HL-60 (cell line): ENCODE data around the gene MAPRE2.

ENCODE experiments used
- DNase-seq, 2 experiments: peaks; one replicate each; pipeline ENCODE4 v3.0.0-alpha.2; 2010 to 2020; ENCODE audit warnings: low read depth in 1 of 2, low spot score in 1 of 2
- H3K27ac ChIP-seq: fragments of 250-450 bp; sonication (Bioruptor Pico); replicated peaks from 2 replicates; pipeline ENCODE4 v1.5.1; 2020; ENCODE audit warnings: mild to moderate bottlenecking, moderate library complexity
- H3K27me3 ChIP-seq: fragments of 250-450 bp; sonication (Bioruptor Pico); 2 replicates; pipeline ENCODE4 v1.5.1; 2021; ENCODE audit warnings: mild to moderate bottlenecking, moderate library complexity; ENCODE audit not compliant: insufficient read depth, poor library complexity, severe bottlenecking
- H3K4me3 ChIP-seq: replicated peaks from 2 replicates; pipeline ENCODE4 v1.5.1; 2011; ENCODE audit warnings: mild to moderate bottlenecking, control low read depth, low read length; ENCODE audit not compliant: insufficient read depth
- GABPA ChIP-seq: IDR thresholded peaks from 2 replicates; pipeline ENCODE4 v1.6.1; 2012; ENCODE audit warnings: low read depth
- POLR2AphosphoS5 ChIP-seq: IDR thresholded peaks from 2 replicates; pipeline ENCODE4 v1.6.1; 2012; ENCODE audit warnings: low read depth
- SPI1 ChIP-seq: IDR thresholded peaks from 2 replicates; pipeline ENCODE4 v1.6.1; 2012; ENCODE audit warnings: low read depth, mild to moderate bottlenecking, borderline replicate concordance
- TF ChIP-seq, protein P1 (sequence below): IDR thresholded peaks from one replicate; pipeline ENCODE4 v1.5.1; 2011; ENCODE audit warnings: low read length, control low read depth, inconsistent platforms; ENCODE audit not compliant: insufficient read depth
- TF ChIP-seq, protein P2 (sequence below): IDR thresholded peaks from 2 replicates; pipeline ENCODE4 v1.6.1; 2012; ENCODE audit warnings: low read depth; ENCODE audit not compliant: insufficient replicate concordance

Gene MAPRE2

DNA sequence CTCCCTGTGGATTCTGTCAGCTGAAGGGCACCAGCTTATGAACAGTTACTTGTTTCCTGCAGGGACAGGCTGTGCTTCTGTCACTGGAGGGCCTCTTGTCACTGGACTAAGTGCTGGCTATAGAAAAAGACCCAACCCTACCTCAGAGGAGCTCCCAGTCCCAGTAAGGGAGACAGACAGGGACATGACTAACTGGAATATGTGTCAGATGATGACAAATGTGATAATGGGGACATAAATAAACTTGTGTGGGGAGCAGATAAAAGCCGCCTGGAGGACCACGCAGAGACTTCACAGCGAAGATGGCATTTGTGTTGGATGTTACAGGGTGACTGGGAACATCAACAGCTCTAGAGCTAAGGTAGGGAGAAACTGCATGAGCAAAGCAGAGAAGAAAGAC, 95.0 kb downstream of the MAPRE2 start:
- Histone ChIP-seq H3K27me3 (no peaks in the 10 kb centered on the region), H3K27ac (no peak overlapping the region), H3K4me3 (no peak overlapping the region)
- TF ChIP-seq SPI1 (no peak), GABPA (no peak), POLR2AphosphoS5 (no peak)
- TF ChIP-seq, protein P1, sequence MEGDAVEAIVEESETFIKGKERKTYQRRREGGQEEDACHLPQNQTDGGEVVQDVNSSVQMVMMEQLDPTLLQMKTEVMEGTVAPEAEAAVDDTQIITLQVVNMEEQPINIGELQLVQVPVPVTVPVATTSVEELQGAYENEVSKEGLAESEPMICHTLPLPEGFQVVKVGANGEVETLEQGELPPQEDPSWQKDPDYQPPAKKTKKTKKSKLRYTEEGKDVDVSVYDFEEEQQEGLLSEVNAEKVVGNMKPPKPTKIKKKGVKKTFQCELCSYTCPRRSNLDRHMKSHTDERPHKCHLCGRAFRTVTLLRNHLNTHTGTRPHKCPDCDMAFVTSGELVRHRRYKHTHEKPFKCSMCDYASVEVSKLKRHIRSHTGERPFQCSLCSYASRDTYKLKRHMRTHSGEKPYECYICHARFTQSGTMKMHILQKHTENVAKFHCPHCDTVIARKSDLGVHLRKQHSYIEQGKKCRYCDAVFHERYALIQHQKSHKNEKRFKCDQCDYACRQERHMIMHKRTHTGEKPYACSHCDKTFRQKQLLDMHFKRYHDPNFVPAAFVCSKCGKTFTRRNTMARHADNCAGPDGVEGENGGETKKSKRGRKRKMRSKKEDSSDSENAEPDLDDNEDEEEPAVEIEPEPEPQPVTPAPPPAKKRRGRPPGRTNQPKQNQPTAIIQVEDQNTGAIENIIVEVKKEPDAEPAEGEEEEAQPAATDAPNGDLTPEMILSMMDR = no peak
- TF ChIP-seq, protein P2, sequence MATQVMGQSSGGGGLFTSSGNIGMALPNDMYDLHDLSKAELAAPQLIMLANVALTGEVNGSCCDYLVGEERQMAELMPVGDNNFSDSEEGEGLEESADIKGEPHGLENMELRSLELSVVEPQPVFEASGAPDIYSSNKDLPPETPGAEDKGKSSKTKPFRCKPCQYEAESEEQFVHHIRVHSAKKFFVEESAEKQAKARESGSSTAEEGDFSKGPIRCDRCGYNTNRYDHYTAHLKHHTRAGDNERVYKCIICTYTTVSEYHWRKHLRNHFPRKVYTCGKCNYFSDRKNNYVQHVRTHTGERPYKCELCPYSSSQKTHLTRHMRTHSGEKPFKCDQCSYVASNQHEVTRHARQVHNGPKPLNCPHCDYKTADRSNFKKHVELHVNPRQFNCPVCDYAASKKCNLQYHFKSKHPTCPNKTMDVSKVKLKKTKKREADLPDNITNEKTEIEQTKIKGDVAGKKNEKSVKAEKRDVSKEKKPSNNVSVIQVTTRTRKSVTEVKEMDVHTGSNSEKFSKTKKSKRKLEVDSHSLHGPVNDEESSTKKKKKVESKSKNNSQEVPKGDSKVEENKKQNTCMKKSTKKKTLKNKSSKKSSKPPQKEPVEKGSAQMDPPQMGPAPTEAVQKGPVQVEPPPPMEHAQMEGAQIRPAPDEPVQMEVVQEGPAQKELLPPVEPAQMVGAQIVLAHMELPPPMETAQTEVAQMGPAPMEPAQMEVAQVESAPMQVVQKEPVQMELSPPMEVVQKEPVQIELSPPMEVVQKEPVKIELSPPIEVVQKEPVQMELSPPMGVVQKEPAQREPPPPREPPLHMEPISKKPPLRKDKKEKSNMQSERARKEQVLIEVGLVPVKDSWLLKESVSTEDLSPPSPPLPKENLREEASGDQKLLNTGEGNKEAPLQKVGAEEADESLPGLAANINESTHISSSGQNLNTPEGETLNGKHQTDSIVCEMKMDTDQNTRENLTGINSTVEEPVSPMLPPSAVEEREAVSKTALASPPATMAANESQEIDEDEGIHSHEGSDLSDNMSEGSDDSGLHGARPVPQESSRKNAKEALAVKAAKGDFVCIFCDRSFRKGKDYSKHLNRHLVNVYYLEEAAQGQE = no peak
- no peak for DNase-seq

DNA sequence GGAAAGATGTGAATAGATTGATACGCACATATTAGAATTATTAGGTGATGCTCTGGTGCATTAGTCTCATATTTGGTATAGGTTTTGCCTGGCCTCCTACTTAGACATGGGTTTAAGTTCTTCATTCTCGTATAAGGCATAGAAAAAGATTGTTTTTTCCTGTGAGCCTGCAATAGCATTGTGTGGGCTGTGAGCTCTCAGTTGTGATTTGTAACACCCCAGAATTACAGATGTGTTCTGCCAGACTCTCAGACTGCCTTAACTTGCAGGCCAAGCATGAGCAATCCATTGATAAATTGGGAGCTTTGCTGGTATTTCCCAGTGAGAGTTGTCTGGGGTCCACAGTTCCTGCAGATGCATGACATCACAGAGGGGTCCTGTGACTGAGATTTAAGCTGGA, 95.7 kb downstream of the MAPRE2 start:
- Histone ChIP-seq H3K27me3 (no peaks in the 10 kb centered on the region), H3K4me3 (no peak overlapping the region), H3K27ac (no peak overlapping the region)
- TF ChIP-seq SPI1 = no peak
- TF ChIP-seq GABPA = no peak
- TF ChIP-seq, protein P2 = no peak
- TF ChIP-seq POLR2AphosphoS5 = no peak
- TF ChIP-seq, protein P1 = no peak
- DNase-seq = no peak

DNA sequence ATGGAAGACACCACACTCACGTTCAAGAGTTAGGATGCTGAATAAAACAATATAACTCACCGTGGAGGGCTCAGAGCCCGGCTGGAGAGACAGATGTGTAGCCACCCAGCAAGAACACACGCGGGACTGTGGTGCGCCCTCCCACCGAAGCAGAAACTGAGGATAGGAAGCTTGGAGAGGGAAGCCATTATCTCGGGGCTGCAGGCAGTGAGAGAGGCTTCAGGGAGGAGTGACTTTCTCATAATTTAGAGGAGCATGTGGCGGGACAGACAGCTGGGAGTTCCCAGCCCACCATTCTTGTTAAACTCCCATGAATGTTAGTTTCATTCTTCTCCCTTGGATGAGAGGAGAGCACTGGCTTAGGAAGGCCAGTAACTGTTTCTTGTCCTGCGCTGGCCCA, 96.4 kb downstream of the MAPRE2 start:
- DNase-seq = no peak
- Histone ChIP-seq H3K27me3 (no peaks in the 10 kb centered on the region), H3K4me3 (no peak overlapping the region), H3K27ac (no peak overlapping the region)
- TF ChIP-seq SPI1 (no peak), POLR2AphosphoS5 (no peak), GABPA (no peak)
- TF ChIP-seq, protein P2 = no peak
- TF ChIP-seq, protein P1 = no peak
